Epithelial cell of esophagus (primary cell): ENCODE measurements around the gene GAS2L1.

ENCODE experiments used
- DNase-seq: peaks from one replicate; pipeline ENCODE4 v3.0.0; 2010; ENCODE audit warnings: low read depth
- H3K4me3 ChIP-seq: 2 replicates; pipeline ENCODE4 v1.5.1; 2011; ENCODE audit warnings: mild to moderate bottlenecking, low read length, control low read depth
- TF ChIP-seq, protein P1 (sequence below): IDR thresholded peaks from 2 replicates; pipeline ENCODE4 v1.5.1; 2011; ENCODE audit warnings: low read depth, mild to moderate bottlenecking, low read length, control low read depth, inconsistent platforms; ENCODE audit not compliant: insufficient read depth; ENCODE audit errors: missing control alignments

GAS2L1 gene

GRCh38 chr22:29302681-29303465, 3.6 kb upstream of the GAS2L1 start:
- DNase-seq = no peak
- H3K4me3 ChIP-seq = no peak overlapping the region
- TF ChIP-seq, protein P1, sequence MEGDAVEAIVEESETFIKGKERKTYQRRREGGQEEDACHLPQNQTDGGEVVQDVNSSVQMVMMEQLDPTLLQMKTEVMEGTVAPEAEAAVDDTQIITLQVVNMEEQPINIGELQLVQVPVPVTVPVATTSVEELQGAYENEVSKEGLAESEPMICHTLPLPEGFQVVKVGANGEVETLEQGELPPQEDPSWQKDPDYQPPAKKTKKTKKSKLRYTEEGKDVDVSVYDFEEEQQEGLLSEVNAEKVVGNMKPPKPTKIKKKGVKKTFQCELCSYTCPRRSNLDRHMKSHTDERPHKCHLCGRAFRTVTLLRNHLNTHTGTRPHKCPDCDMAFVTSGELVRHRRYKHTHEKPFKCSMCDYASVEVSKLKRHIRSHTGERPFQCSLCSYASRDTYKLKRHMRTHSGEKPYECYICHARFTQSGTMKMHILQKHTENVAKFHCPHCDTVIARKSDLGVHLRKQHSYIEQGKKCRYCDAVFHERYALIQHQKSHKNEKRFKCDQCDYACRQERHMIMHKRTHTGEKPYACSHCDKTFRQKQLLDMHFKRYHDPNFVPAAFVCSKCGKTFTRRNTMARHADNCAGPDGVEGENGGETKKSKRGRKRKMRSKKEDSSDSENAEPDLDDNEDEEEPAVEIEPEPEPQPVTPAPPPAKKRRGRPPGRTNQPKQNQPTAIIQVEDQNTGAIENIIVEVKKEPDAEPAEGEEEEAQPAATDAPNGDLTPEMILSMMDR = no peak

DNA sequence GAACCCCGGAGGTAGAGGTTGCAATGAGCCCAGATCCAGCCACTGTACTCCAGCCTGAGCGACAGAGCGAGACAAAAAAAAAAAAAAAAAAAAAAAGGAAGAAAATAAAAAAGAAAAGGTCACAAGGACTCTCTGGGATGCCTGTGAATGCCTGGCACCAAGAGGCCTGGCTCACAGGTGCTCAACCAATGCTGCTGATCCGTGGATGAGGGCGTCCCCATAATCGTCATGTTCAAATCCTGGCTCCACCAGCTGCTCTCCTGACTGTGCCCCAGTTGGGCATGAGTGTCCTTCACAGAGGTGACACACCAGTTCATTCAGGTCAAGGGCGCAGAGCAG, 645 bp upstream of the GAS2L1 start:
- no peak overlapping the region for H3K4me3 ChIP-seq
- DNase-seq = no peak
- TF ChIP-seq, protein P1 = no peak

DNA sequence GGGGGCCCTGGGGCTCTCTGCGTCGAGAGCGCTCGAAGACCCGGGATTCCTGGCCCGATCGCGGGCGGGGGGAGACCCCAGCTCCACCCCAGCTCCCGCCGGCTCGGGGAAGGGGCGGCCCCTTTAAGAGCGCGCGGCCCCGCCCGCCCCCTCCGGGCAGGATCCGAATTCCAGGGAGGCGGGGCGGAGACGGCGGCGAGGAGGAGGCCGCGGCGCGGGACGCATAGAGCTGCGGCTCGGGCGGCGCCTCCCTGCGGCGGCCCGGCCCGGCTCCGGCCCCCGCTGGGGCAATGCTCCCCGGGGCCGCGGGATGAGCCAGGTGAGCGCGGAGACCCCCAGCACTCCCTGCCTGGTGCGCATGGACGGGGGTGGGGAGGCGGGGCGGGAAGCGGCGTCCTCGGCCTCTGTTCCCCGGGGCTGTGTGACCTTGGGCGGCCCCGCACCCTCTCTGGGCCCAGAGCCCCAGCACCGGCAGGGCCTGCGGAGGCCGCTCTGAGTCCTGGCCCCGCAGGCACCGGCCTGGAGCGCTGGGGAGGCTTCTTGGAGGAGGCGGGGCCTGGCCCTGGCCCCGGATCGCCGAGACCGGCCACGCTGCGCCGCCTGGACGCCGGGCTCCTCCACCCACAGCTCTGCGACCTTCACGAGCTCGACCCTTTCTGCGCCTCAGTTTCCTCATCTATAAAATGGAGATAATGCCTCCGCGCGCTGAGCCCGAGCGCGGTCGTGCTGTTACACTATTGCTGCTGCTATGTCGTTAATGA, 565 bp downstream of the GAS2L1 start:
- peak; percentile 81 for DNase-seq
- TF ChIP-seq, protein P1 = no peak
- peak overlapping the region; percentile 66 for H3K4me3 ChIP-seq

DNA sequence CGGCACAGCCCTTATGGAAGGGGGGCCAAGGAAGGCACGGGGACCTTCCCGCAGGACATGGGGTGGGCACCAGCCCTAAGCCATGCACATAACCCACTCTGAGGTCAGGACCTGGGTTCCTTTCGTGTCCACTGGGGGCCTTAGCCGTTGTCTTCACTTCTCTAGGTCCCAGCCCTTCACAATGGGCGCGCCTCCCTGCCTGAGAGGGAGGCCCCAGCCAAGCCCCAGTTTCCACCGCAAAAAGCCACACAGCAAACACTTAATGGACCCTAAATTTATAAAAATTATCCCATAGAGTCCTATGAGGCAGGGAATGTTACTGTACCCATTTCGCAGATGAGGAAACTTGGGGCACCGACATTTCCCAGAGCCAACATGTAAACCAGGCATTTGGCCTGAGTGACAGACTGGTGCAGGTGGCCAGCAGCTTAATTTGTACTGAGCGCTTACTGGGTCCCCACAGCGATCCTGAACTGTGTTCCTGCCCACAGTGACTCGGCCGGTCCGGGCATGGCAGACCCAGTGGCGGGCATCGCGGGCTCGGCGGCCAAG, 1.2 kb downstream of the GAS2L1 start:
- TF ChIP-seq, protein P1 = no peak
- DNase-seq = no peak
- H3K4me3 ChIP-seq = peak overlapping the region; percentile 66

DNA sequence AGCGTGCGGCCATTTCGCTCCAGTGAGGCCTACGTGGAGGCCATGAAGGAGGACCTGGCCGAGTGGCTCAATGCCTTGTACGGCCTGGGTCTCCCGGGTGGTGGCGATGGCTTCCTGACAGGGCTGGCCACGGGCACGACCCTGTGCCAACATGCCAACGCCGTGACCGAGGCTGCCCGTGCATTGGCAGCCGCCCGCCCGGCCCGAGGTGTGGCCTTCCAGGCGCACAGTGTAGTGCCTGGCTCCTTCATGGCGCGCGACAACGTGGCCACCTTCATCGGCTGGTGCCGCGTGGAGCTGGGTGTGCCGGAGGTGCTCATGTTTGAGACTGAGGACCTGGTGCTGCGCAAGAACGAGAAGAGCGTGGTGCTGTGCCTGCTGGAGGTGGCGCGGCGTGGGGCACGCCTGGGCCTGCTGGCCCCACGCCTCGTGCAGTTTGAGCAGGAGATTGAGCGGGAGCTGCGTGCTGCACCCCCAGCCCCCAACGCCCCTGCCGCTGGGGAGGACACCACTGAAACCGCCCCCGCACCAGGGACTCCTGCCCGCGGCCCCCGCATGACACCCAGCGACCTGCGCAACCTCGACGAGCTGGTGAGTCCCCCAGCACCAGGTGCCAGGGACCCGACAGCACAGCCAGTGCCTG, 1.8 kb downstream of the GAS2L1 start:
- TF ChIP-seq, protein P1 = no peak
- peak overlapping the region; percentile 66 for H3K4me3 ChIP-seq
- peak; percentile 51 for DNase-seq

DNA sequence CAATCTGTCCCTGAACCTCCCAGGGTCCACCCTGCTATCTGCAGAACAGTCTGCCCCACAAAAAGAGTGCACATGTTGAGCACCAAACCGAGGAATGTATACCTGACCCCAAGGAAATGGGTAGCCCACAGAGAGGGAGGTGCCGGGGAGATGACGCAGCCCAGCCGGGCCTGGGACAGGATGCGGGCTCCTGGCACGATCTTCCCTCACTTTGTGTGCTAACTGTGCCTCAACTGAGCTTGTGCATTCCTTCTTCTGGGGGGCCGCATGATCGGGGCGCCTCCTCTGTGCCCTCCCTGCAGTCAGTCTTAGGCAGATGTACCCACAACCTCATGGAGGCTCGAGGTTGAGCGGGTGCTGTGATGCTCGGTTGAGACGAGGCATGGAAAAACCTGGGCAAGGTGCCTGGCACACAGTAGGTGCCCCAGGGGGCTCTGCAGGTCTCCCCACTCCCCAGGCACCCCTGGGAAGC, 2.4 kb downstream of the GAS2L1 start:
- TF ChIP-seq, protein P1 = no peak
- DNase-seq = peak; percentile 72
- no peak overlapping the region for H3K4me3 ChIP-seq
